Type B pancreatic cell (in vitro differentiated cells): ENCODE measurements around the gene RNF141. TPM values are rescaled to one million over a fixed set of nuclear protein-coding genes. Genes with fewer than 3 reads are reported as not detected.

Experiments used
- DNase-seq: peaks from one replicate; pipeline ENCODE4 v3.0.0; 2021; ENCODE audit warnings: mixed read lengths; ENCODE audit not compliant: unreplicated experiment; ENCODE audit errors: extremely low spot score
- H3K27ac Mint-ChIP-seq: 2 replicates; pipeline ENCODE4 v1.8.0; 2021; ENCODE audit warnings: mild to moderate bottlenecking, mixed read lengths
- H3K27me3 Mint-ChIP-seq: 2 replicates; pipeline ENCODE4 v1.8.0; 2021; ENCODE audit warnings: mixed read lengths
- H3K36me3 Mint-ChIP-seq: 2 replicates; pipeline ENCODE4 v1.8.0; 2021; ENCODE audit warnings: mixed read lengths
- H3K4me1 Mint-ChIP-seq: one replicate; pipeline ENCODE4 v1.8.0; 2021; ENCODE audit warnings: mixed read lengths; ENCODE audit not compliant: unreplicated experiment
- H3K4me3 Mint-ChIP-seq: 2 replicates; pipeline ENCODE4 v1.8.0; 2021; ENCODE audit warnings: mild to moderate bottlenecking, mixed read lengths
- H3K9me3 Mint-ChIP-seq: 2 replicates; pipeline ENCODE4 v1.8.0; 2021; ENCODE audit warnings: mixed read lengths
- CTCF ChIP-seq: fragments of 200-600 bp; sonication (generic); conservative IDR thresholded peaks from 2 replicates; pipeline ENCODE4 v1.5.0; 2021; ENCODE audit warnings: antibody characterized with exemption, mild to moderate bottlenecking
- total RNA-seq: library from RNA; stranded (reverse); gene quantifications from 2 replicates; pipeline ENCODE4 v1.2.1, GENCODE V29; 2021; ENCODE audit warnings: low replicate concordance

The RNF141 gene
- total RNA-seq, 1 donor from 2014 or later: 43.2 TPM

GRCh38 chr11:10476342-10476741 is 64.6 kb downstream of the RNF141 start:
- H3K4me3 Mint-ChIP-seq: no peak overlapping the region
- H3K9me3 Mint-ChIP-seq: no peaks in the 10 kb centered on the region
- no peak overlapping the region for H3K27ac Mint-ChIP-seq
- no peak for TF ChIP-seq CTCF
- no peaks in the 10 kb centered on the region for H3K36me3 Mint-ChIP-seq
- H3K27me3 Mint-ChIP-seq: no peaks in the 10 kb centered on the region
- peaks cover 6% of the 10 kb centered on the region for H3K4me1 Mint-ChIP-seq
- DNase-seq: no peak

- no peak overlapping the region for H3K4me3 Mint-ChIP-seq
- no peaks in the 10 kb centered on the region for H3K9me3 Mint-ChIP-seq
- DNase-seq: no peak
- H3K36me3 Mint-ChIP-seq: no peaks in the 10 kb centered on the region
- H3K27me3 Mint-ChIP-seq: no peaks in the 10 kb centered on the region
- H3K4me1 Mint-ChIP-seq: peaks cover 6% of the 10 kb centered on the region
- no peak for TF ChIP-seq CTCF
- no peak overlapping the region for H3K27ac Mint-ChIP-seq
Observed at GRCh38 chr11:10474551-10474950, 66.4 kb downstream of the RNF141 start.

GRCh38 chr11:10473371-10473770 is 67.6 kb downstream of the RNF141 start:
- TF ChIP-seq CTCF: no peak
- DNase-seq: no peak
- peaks cover 5% of the 10 kb centered on the region for H3K4me1 Mint-ChIP-seq
- peaks cover 5% of the 10 kb centered on the region for H3K9me3 Mint-ChIP-seq
- no peaks in the 10 kb centered on the region for H3K27me3 Mint-ChIP-seq
- H3K27ac Mint-ChIP-seq: no peak overlapping the region
- H3K4me3 Mint-ChIP-seq: no peak overlapping the region
- no peaks in the 10 kb centered on the region for H3K36me3 Mint-ChIP-seq

- DNase-seq: no peak
- peaks cover 9% of the 10 kb centered on the region for H3K36me3 Mint-ChIP-seq
- no peak for TF ChIP-seq CTCF
- no peak overlapping the region for H3K27ac Mint-ChIP-seq
- no peaks in the 10 kb centered on the region for H3K27me3 Mint-ChIP-seq
- peaks cover 10% of the 10 kb centered on the region for H3K4me1 Mint-ChIP-seq
- peaks cover 5% of the 10 kb centered on the region for H3K9me3 Mint-ChIP-seq
- H3K4me3 Mint-ChIP-seq: no peak overlapping the region
Observed at GRCh38 chr11:10462746-10463300, 78.2 kb downstream of the RNF141 start.

Other genes with a start within 250 kb of the RNF141 start
- 30.4 and 39.5 TPM in 2 replicates for gene SBF2, start 247.0 kb downstream of the RNF141 start, total RNA-seq
- gene ADM, start 236.1 kb downstream of the RNF141 start, total RNA-seq: 28.8 and 67.2 TPM in 2 replicates
- 7.0 and 9.0 TPM in 2 replicates for gene AMPD3, start 85.9 kb downstream of the RNF141 start, total RNA-seq
- not detected in 2 replicates for gene LYVE1, start 27.5 kb upstream of the RNF141 start, total RNA-seq
- 1.5 and 5.1 TPM in 2 replicates for gene IRAG1, start 152.6 kb upstream of the RNF141 start, total RNA-seq
- gene CTR9, start 210.1 kb upstream of the RNF141 start, total RNA-seq: 35.6 and 44.0 TPM in 2 replicates